H1 (cell line): ENCODE measurements around the gene EVA1C. TPM values are rescaled to one million over a fixed set of nuclear protein-coding genes. Genes with fewer than 3 reads are reported as not detected.

Source experiments
- ATF3 ChIP-seq: IDR thresholded peaks from 2 replicates; pipeline ENCODE4 v1.6.1; 2011; ENCODE audit warnings: low read depth, mild to moderate bottlenecking, low read length; ENCODE audit not compliant: insufficient read depth
- BCL11A ChIP-seq, 2 experiments: IDR thresholded peaks; one replicate each; pipeline ENCODE4 v1.6.1; 2011; ENCODE audit warnings: low read depth in 2 of 2, low read length in 2 of 2, mild to moderate bottlenecking in 2 of 2
- CREB1 ChIP-seq: IDR thresholded peaks from 2 replicates; pipeline ENCODE4 v1.6.1; 2012; ENCODE audit warnings: inconsistent platforms
- CTBP2 ChIP-seq: IDR thresholded peaks from 2 replicates; pipeline ENCODE4 v1.7.0; 2011; ENCODE audit warnings: borderline replicate concordance, mild to moderate bottlenecking, moderate library complexity, mixed read lengths, low read length; ENCODE audit not compliant: insufficient read depth, insufficient read length
- EP300 ChIP-seq, 2 experiments: IDR thresholded peaks; 1 replicate in 1 of 2; 2 replicates in 1 of 2; pipeline ENCODE4 v1.6.1; 2011 to 2012; ENCODE audit warnings: low read depth in 2 of 2, low read length in 2 of 2, mild to moderate bottlenecking in 2 of 2, borderline replicate concordance in 1 of 2, inconsistent platforms in 1 of 2, moderate library complexity in 1 of 2
- KDM5A ChIP-seq: fragments of 200-600 bp; IDR thresholded peaks from 2 replicates; pipeline ENCODE4 v1.7.1; 2012; ENCODE audit warnings: mild to moderate bottlenecking, low read length, inconsistent platforms, mixed read lengths
- YY1 ChIP-seq: IDR thresholded peaks from 2 replicates; pipeline ENCODE4 v1.6.1; 2011; ENCODE audit warnings: low read depth, mild to moderate bottlenecking, low read length
- polyA plus RNA-seq, 7 experiments: library from polyadenylated mRNA; depleted of rRNA in 3 of 7; stranded (reverse) in 5 of 7; unstranded in 2 of 7; fragments of >200 nt in 5 of 7; fragments of 200-250 nt in 2 of 7; gene quantifications; 1 replicate in 5 of 7; 2 replicates in 1 of 7; 4 replicates in 1 of 7; pipeline versions ENCODE4 v1.2.1 to v1.2.3, GENCODE V29; 2011 to 2013; ENCODE audit warnings: missing spikeins in 2 of 7, mixed read lengths in 2 of 7
- total RNA-seq: library from RNA; stranded (reverse); fragmentation: NEBNext Ultra II Directional; extraction: Animal tissue kit (Norgen Biotek cat#: 25700); gene quantifications from 2 replicates; pipeline ENCODE4 v1.2.1, GENCODE V29; 2021
- TF ChIP-seq, protein P1 (sequence below): IDR thresholded peaks from 2 replicates; pipeline ENCODE4 v1.6.1; 2012; ENCODE audit warnings: inconsistent platforms
- TF ChIP-seq, protein P2 (sequence below): IDR thresholded peaks from 2 replicates; pipeline ENCODE4 v1.6.1; 2011; ENCODE audit warnings: low read length, improper control_type of control experiment

Gene EVA1C
- total and polyA plus RNA-seq, 2 of the 8 experiments (the other 6 are each of a cell fraction or from before 2014, with no cell fraction given): 2.6 to 3.6 TPM

- TF ChIP-seq EP300 (IDR thresholded peaks at IDR 0.05; ENCODE audit: borderline replicate concordance in 1 of 2, low read depth in 2 of 2, low read length in 2 of 2) (no peak), CREB1 (no peak), BCL11A (IDR thresholded peaks at IDR 0.05; ENCODE audit: low read depth in 2 of 2, low read length in 2 of 2) (no peak), YY1 (no peak), KDM5A (no peak), ATF3 (no peak), CTBP2 (no peak)
- TF ChIP-seq, protein P1, sequence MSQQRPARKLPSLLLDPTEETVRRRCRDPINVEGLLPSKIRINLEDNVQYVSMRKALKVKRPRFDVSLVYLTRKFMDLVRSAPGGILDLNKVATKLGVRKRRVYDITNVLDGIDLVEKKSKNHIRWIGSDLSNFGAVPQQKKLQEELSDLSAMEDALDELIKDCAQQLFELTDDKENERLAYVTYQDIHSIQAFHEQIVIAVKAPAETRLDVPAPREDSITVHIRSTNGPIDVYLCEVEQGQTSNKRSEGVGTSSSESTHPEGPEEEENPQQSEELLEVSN: no peak
- TF ChIP-seq, protein P2, sequence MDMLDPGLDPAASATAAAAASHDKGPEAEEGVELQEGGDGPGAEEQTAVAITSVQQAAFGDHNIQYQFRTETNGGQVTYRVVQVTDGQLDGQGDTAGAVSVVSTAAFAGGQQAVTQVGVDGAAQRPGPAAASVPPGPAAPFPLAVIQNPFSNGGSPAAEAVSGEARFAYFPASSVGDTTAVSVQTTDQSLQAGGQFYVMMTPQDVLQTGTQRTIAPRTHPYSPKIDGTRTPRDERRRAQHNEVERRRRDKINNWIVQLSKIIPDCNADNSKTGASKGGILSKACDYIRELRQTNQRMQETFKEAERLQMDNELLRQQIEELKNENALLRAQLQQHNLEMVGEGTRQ: no peak
Observed at GRCh38 chr21:32520875-32521735, 108.6 kb downstream of the EVA1C start (continued).
